ENCODE measurements around the gene ASNSD1.
A peak's percentile ranks its signal among the peaks of the same experiment; 100 is the strongest.
"Not testable (repeated sequence)": the region's sequence is repeated elsewhere in the genome, so short reads cannot be mapped to it uniquely, and the experiment has no call there.

ASNSD1 gene

DNA sequence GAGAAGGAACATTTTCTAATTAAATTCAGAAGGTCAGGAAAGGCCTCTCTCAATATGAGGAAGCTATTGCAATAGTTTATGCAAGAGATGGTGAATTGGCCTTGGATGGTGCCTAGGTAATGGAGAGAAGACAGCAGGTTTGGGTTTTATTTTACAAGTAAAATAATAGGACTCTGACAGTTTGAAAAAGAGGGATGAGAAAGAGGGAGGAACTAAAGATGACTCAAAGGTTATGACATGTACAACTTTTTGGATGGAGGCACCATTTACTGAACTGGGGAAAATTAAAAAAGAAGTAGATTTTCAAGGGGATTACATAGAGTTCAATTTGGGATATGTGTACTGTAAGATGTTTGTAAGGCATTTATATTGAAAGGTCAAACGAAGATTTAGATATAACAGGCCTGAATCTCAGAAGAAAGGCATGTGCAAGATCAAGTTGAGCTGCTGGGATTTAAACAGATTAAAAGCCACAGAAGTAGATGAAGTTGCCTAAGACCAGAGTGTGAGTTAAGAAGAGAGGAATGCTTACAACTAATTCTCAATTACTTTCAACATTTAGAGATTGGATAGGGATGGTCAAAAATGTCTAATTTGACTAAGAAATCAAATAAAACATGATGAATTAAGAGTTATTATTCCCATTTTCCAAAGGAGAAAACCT, 12.3 kb upstream of the ASNSD1 start:
- no peak for DNase-seq (ENCODE audit: low read depth)

- DNase-seq (ENCODE audit: low read depth): no peak
Measured at GRCh38 chr2:189651284-189651683, 10.0 kb upstream of the ASNSD1 start.

GRCh38 chr2:189653464-189653863, 7.8 kb upstream of the ASNSD1 start:
- not testable (repeated sequence) for DNase-seq (ENCODE audit: low read depth)

GRCh38 chr2:189654641-189655040, 6.6 kb upstream of the ASNSD1 start:
- no peak for DNase-seq (ENCODE audit: low read depth)

GRCh38 chr2:189657867-189658266, 3.4 kb upstream of the ASNSD1 start:
- DNase-seq (ENCODE audit: low read depth): no peak

- DNase-seq (ENCODE audit: low read depth): no peak
Measured at GRCh38 chr2:189658306-189659212, 2.7 kb upstream of the ASNSD1 start.

- no peak for DNase-seq (ENCODE audit: low read depth)
Measured at GRCh38 chr2:189659734-189660133, 1.5 kb upstream of the ASNSD1 start.

DNA sequence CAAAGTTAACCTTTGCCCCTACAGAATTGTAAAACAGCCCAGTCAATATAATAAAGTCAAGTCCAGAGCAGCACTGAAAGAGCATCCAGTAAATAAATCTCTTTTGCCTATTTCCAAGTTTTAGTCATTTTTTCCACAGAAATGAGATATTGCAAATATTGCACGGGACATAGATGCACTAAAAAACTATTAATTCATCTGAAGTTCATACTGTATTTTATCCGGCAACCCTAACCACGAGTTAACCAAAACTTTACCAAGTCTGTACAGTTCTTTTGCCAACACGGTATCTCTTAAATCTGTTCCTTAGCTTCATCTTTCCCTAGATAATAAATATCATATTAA, 484 bp upstream of the ASNSD1 start:
- no peak for DNase-seq (ENCODE audit: low read depth)

GRCh38 chr2:189661957-189662321, 680 bp downstream of the ASNSD1 start:
- DNase-seq (ENCODE audit: low read depth): no peak

DNA sequence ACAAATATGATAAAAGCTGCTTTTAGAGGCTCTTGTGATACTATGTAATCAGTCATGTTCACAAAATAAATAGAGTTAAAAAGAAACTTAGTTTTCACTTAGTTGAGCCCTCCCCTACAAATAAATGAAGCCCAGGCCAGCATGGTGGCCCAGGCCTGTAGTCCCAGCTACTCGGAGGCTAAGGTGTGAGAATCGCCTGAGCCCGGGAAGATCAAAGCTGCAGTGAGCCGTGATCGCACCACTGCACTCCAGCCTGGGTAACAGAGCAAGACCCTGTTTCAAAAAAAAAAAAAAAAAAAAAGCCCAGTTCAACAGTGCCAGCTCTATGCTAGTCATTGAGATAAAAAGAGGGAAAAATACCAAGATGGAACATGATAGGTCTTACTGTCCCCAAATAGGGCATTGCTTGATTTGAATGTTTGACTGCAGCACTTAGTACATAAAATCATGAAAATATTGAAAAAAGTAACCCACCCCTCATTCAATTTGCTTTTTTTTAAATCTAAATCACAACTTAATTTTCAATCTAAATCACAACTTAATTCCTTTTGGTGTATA, 1.5 kb downstream of the ASNSD1 start:
- DNase-seq (ENCODE audit: low read depth): no peak

DNA sequence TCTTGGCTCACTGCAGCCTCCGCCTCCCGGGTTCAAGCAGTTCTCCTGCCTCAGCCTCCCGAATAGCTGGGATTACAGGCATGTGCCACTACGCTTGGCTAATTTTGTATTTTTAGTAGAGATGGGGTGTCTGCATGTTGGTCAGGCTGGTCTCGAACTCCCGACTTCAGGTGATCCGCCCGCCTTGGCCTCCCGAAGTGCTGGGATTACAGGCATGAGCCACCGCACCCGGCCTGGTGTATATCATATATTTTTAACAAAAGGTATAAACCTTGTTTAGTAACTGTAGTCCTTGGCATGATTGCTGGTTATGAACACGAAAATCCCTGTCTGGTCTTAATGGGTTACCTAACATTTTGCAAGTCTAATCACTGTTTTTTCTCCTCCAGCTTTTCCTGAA, 2.1 kb downstream of the ASNSD1 start:
- DNase-seq (ENCODE audit: low read depth): not testable (repeated sequence)

GRCh38 chr2:189669913-189670312, 8.7 kb downstream of the ASNSD1 start:
- no peak for DNase-seq (ENCODE audit: low read depth)

GRCh38 chr2:189673661-189674373, 12.6 kb downstream of the ASNSD1 start:
- DNase-seq (ENCODE audit: low read depth): no peak

DNA sequence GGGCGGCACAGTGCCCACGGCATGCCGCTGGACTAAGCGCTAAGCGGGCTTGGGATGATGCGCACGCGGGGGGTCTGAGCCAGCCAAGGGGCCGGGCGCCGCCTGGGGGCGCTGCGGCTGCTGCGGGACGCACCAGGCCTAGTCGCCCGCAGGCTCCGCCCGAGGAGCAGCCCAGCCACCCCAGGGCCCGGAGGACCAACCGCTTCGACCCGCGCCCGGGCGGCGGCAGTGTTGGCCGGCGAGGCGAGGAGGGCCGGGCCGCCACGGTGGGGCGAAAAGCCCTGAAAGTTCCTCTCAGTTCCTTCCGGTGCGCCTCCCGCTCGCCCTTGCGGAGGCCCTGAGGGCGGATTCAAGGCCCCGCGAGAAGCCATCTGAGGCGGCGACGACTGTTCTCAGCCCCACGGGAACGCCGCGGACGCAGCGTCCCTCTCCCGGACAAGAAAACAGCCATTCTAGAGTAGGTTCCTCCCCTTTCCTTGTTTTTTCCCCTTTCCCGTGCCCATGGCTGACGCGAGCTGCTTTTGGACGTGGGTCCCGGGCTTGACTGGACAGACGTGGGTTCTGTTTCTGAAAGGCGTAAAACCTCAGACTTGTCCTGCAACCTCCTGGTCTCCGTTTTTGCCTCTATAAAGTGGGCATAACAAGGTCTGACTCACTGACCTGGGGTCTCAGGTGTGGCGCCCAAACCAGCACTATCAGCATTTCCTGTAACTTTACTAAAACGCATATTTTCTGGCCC, 13.3 kb downstream of the ASNSD1 start, which contains the start of gene ANKAR:
Gene ANKAR, plus strand, starts transcription at position 297 of the 739 bp plus-strand sequence. CDS start 1,821 bp downstream, outside the sequence.
- peak; percentile 67 for DNase-seq (ENCODE audit: low read depth)

DNA sequence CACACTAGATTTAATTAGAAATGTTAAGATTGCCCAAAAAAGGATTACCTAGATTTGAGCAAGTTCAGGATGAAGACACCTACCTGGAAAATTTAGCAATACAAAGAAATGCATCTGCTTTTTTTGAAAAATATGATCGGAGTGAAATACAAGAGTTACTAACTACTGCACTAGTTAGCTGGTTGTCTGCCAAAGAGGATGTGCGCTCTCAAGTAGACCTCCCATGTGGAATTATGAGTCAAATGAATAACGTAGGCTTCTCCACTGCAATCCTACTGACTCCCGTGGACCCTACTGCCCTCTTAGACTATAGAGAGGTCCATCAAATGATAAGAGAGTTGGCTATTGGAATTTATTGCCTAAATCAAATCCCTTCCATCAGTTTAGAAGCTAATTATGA, 15.2 kb downstream of the ASNSD1 start:
- DNase-seq (ENCODE audit: low read depth): no peak

- no peak for DNase-seq (ENCODE audit: low read depth)
Measured at GRCh38 chr2:189679226-189679625, 18.0 kb downstream of the ASNSD1 start.

- DNase-seq (ENCODE audit: low read depth): no peak
Measured at GRCh38 chr2:189681203-189681602, 19.9 kb downstream of the ASNSD1 start.

DNA sequence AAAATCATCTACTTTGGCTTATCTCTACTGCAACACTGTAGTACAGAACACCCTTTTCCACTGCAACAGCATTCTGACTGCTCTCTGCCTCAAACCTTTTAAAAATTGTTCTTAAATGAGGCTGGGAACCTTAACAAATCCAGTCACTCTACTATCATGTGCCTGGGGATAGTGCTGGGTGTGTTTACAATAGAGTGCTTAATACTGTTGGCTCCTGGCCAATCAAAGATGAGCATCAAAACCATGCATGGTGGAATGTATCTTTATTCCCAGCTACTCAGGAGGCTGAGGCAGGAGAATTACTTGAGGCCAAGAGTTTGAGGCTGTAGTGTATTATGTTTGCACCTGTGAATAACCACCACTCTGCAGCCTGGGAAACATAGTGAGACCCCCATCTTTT, 20.6 kb downstream of the ASNSD1 start:
- no peak for DNase-seq (ENCODE audit: low read depth)

GRCh38 chr2:189683348-189683747, 22.1 kb downstream of the ASNSD1 start:
- DNase-seq (ENCODE audit: low read depth): no peak

- no peak for DNase-seq (ENCODE audit: low read depth)
Measured at GRCh38 chr2:189684811-189685210, 23.6 kb downstream of the ASNSD1 start.

- DNase-seq (ENCODE audit: low read depth): no peak
Measured at GRCh38 chr2:189685540-189686229, 24.4 kb downstream of the ASNSD1 start.

Measured in stimulated activated CD8-positive, alpha-beta memory T cell treated with anti-CD3 and anti-CD28 coated beads, Interleukin-12 subunit alpha, Interleukin-12 subunit beta, amount 100 ng/mL, for 1 hour (primary cell).